Sigmoid colon (tissue), 7 donors: ENCODE measurements around the gene ZNFX1. TPM values are rescaled to one million over a fixed set of nuclear protein-coding genes. Genes with fewer than 3 reads are reported as not detected.

Experiments used
- DNase-seq: peaks from one replicate; pipeline ENCODE4 v3.0.0-alpha.2; 2019
- H3K27ac ChIP-seq, 4 donors: fragments of 200-600 bp; sonication (generic); one replicate each; pipeline ENCODE4 v1.5.1; 2016 to 2019; ENCODE audit warnings: mild to moderate bottlenecking in 1 of 4
- H3K27me3 ChIP-seq, 3 donors: fragments of 200-600 bp; sonication (generic); one replicate each; pipeline ENCODE4 v1.5.1; 2019; ENCODE audit warnings: mild to moderate bottlenecking in 1 of 3
- H3K36me3 ChIP-seq, 4 donors: fragments of 200-600 bp; sonication (generic); one replicate each; pipeline ENCODE4 v1.5.1; 2016 to 2019
- H3K4me1 ChIP-seq, 4 donors: fragments of 200-600 bp; sonication (generic); one replicate each; pipeline ENCODE4 v1.5.1; 2017 to 2019
- H3K4me3 ChIP-seq, 4 donors: fragments of 200-600 bp; sonication (generic); one replicate each; pipeline ENCODE4 v1.5.1; 2017 to 2019; ENCODE audit warnings: mild to moderate bottlenecking in 2 of 4, moderate library complexity in 1 of 4
- H3K9me3 ChIP-seq, 4 donors: fragments of 200-600 bp in 3 of 4; sonication (generic) in 3 of 4; one replicate each; pipeline versions ENCODE4 v1.5.1 to v1.6.1; 2013 to 2019
- EP300 ChIP-seq, 4 donors: sonication (generic); formaldehyde crosslinking; IDR thresholded peaks; one replicate each; pipeline ENCODE4 v1.6.1; 2017; ENCODE audit warnings: antibody characterized with exemption in 4 of 4
- POLR2A ChIP-seq, 2 donors: fragments of 450-650 bp; IDR thresholded peaks; one replicate each; pipeline ENCODE4 v1.6.1; 2016; ENCODE audit warnings: antibody characterized with exemption in 2 of 2, mild to moderate bottlenecking in 2 of 2, moderate library complexity in 2 of 2
- POLR2AphosphoS5 ChIP-seq, 4 donors: sonication (generic); formaldehyde crosslinking; IDR thresholded peaks; one replicate each; pipeline ENCODE4 v1.6.1; 2017; ENCODE audit warnings: antibody characterized with exemption in 4 of 4
- WGBS, 2 donors: extraction: QIAGEN DNeasy Blood & Tissue Kit; methylation state at CpG; one replicate each; pipeline ENCODE4 v1.1.7; 2013; 5-methylcytosine and 5-hydroxymethylcytosine counted together
- intact Hi-C: fragments of 100-400 bp; cut with DNase I; formaldehyde crosslinking; loops from one replicate; pipeline ENCODE4 v1.15.1; 2023
- polyA plus RNA-seq, 3 donors: library from polyadenylated mRNA; stranded (reverse); fragments of 200-250 nt; gene quantifications; one replicate each; pipeline ENCODE4 v1.2.3, GENCODE V29; 2013
- total RNA-seq, 4 donors: library from RNA; depleted of rRNA; stranded (reverse); fragments of >200 nt; gene quantifications; one replicate each; pipeline ENCODE4 v1.1.0, GENCODE V29; 2016
- TF ChIP-seq, protein P1 (sequence below), 4 experiments: fragments of 450-650 bp in 3 of 4; fragments of 200-600 bp in 1 of 4; IDR thresholded peaks; one replicate each; pipeline ENCODE4 v1.5.1; 2016 to 2019; ENCODE audit warnings: antibody characterized with exemption in 4 of 4, mild to moderate bottlenecking in 3 of 4, moderate library complexity in 2 of 4
- donor health status: healthy with polysubstance abuse.
- donor health status: Bipolar disorder and iron deficiency.
- donor health status: healthy.

Gene ZNFX1
- total and polyA plus RNA-seq, 7 donors = 7.2 to 32.1 (median 25.7) TPM

DNA sequence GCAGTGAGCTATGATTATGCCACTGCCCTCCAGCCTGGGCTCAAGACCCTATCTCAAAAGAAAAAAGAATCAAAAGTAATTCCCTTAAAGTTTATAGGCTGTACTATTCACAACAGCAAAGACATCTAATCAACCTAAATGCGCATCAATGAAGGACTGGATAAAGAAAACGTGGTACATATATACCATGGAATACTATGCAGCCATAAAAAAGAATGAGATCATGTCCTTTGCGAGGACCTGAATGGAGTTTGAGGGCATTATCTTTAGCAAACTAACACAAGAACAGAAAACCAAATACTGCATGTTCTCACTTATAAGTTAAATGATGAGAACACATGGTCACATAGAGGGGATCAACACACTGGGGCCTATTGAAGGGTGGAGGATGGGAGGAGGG is 16.7 kb downstream of the ZNFX1 start:
- Histone ChIP-seq H3K4me1 (no peaks in the 10 kb centered on the region), H3K4me3 (no peak overlapping the region), H3K27me3 (no peaks in the 10 kb centered on the region), H3K36me3 (peaks cover 34 to 97% (median 82%) of the 10 kb centered on the region in 4 donors), H3K9me3 (no peaks in the 10 kb centered on the region), H3K27ac (no peak overlapping the region)
- intact Hi-C loops = no loop called here
- TF ChIP-seq EP300 (IDR thresholded peaks at IDR 0.05) (no peak), POLR2A (IDR thresholded peaks at IDR 0.05) (no peak)
- TF ChIP-seq, protein P1, sequence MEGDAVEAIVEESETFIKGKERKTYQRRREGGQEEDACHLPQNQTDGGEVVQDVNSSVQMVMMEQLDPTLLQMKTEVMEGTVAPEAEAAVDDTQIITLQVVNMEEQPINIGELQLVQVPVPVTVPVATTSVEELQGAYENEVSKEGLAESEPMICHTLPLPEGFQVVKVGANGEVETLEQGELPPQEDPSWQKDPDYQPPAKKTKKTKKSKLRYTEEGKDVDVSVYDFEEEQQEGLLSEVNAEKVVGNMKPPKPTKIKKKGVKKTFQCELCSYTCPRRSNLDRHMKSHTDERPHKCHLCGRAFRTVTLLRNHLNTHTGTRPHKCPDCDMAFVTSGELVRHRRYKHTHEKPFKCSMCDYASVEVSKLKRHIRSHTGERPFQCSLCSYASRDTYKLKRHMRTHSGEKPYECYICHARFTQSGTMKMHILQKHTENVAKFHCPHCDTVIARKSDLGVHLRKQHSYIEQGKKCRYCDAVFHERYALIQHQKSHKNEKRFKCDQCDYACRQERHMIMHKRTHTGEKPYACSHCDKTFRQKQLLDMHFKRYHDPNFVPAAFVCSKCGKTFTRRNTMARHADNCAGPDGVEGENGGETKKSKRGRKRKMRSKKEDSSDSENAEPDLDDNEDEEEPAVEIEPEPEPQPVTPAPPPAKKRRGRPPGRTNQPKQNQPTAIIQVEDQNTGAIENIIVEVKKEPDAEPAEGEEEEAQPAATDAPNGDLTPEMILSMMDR (IDR thresholded peaks at IDR 0.05) = no peak
- WGBS, 2 donors = 97 to 99% methylated on average over 3 of the region's 3 CpGs
- no peak for DNase-seq

DNA sequence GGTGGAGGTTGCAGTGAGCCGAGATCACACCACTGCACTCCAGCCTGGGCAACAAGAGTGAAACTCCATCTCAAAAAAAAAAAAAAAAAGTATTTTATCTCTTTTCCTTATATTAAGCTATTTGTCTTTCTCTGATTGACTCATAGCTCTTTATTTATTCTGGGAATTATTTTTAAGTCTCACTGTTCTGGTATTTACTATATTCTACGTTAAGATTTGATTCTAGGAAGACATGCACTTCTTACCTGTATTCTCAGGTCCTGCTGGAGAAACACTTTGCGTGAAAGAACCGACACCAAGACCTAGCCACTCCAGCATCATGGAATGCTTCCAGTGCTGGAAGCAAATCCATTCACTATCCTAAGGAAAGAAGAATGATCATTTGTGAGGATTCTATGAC is 17.6 kb downstream of the ZNFX1 start:
- H3K9me3 ChIP-seq = no peaks in the 10 kb centered on the region
- WGBS, 2 donors = 88 to 90% methylated on average over 4 of the region's 4 CpGs
- H3K36me3 ChIP-seq = peaks cover 43 to 97% (median 87%) of the 10 kb centered on the region in 4 donors
- no peaks in the 10 kb centered on the region for H3K27me3 ChIP-seq
- DNase-seq = no peak
- no peaks in the 10 kb centered on the region for H3K4me1 ChIP-seq
- TF ChIP-seq EP300 (IDR thresholded peaks at IDR 0.05) = no peak
- TF ChIP-seq POLR2A (IDR thresholded peaks at IDR 0.05) = no peak
- TF ChIP-seq POLR2AphosphoS5 (IDR thresholded peaks at IDR 0.05) = no peak
- TF ChIP-seq, protein P1 (IDR thresholded peaks at IDR 0.05) = no peak
- H3K4me3 ChIP-seq = no peak overlapping the region
- H3K27ac ChIP-seq = no peak overlapping the region
- intact Hi-C loops = no loop called here

DNA sequence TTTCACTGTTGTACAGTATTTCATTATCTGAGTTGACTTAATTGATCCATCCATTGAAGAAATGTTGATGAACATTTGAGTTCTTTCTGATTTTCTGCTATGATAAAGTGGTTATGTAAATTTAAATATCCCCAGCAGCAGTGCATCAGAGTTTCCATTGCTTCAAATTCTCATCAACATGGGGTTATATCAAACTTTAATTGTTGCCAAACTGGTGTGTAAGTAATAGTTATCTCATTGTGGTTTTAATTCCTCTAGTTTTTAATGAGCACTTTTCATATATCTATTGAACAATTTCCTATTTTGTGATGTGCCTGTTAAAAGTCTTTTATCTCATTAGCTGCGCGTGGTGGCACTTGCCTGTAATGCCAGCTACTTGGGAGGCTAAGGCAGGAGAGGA is 18.1 kb downstream of the ZNFX1 start:
- intact Hi-C loops = no loop called here
- WGBS, 2 donors = 94 to 95% methylated on average over 2 of the region's 2 CpGs
- Histone ChIP-seq H3K27me3 (no peaks in the 10 kb centered on the region), H3K36me3 (peaks cover 44 to 97% (median 88%) of the 10 kb centered on the region in 4 donors), H3K9me3 (no peaks in the 10 kb centered on the region), H3K4me3 (no peak overlapping the region), H3K4me1 (no peaks in the 10 kb centered on the region), H3K27ac (no peak overlapping the region)
- TF ChIP-seq EP300 (IDR thresholded peaks at IDR 0.05) (no peak), POLR2AphosphoS5 (IDR thresholded peaks at IDR 0.05) (no peak), POLR2A (IDR thresholded peaks at IDR 0.05) (no peak)
- TF ChIP-seq, protein P1 (IDR thresholded peaks at IDR 0.05) = no peak
- no peak for DNase-seq

DNA sequence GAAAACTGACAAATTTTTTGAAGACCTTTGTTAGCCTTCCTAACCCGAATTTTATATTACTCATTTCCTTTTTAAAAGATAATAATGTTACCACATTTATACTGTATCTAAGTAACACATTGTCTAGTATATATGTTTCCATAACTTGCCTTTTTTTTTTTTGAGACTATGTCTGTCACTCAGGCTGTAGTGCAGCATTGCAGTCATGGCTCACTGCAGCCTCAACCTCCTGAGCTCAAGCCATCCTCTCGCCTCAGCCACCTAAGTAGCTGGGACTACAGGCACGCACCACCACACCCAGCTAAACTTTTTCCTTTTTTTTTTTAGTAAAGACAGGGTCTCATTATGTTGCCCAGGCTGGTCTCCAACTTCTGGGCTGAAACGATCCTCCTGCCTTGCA is 18.6 kb downstream of the ZNFX1 start:
- WGBS, 2 donors = 63 to 81% methylated on average over 4 of the region's 4 CpGs
- Histone ChIP-seq H3K4me1 (no peaks in the 10 kb centered on the region), H3K36me3 (peaks cover 48 to 97% (median 87%) of the 10 kb centered on the region in 4 donors), H3K9me3 (no peaks in the 10 kb centered on the region), H3K4me3 (no peak overlapping the region), H3K27me3 (no peaks in the 10 kb centered on the region), H3K27ac (no peak overlapping the region)
- TF ChIP-seq POLR2A (IDR thresholded peaks at IDR 0.05) (no peak), POLR2AphosphoS5 (IDR thresholded peaks at IDR 0.05) (no peak), EP300 (IDR thresholded peaks at IDR 0.05) (no peak)
- TF ChIP-seq, protein P1 (IDR thresholded peaks at IDR 0.05) = no peak
- DNase-seq = no peak
- intact Hi-C loops = no loop called here

DNA sequence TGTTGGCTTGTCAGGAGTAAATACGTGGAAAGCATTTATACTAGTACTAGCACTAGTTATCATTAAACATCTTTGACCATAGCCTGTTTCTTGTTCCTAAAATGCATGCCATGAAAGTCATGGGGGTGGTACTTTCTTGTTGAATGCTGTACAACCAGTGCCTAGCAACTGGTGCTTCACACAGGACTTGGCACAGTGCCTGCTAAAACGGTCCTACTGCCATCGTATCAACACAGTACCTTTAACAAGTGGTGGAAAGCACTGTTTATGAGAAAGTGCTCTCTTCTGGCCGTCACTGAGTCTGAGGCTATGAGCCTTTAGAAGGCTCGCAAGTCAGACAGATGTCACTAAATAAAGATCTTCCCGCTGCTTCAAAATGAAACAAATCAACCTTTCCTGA is 21.6 kb downstream of the ZNFX1 start:
- no peak for TF ChIP-seq POLR2AphosphoS5 (IDR thresholded peaks at IDR 0.05)
- no peak for TF ChIP-seq EP300 (IDR thresholded peaks at IDR 0.05)
- Histone ChIP-seq H3K36me3 (peaks cover 58 to 100% (median 90%) of the 10 kb centered on the region in 4 donors), H3K27ac (no peak overlapping the region), H3K9me3 (no peaks in the 10 kb centered on the region), H3K27me3 (no peaks in the 10 kb centered on the region), H3K4me3 (no peak overlapping the region), H3K4me1 (no peaks in the 10 kb centered on the region)
- 81 to 85% methylated on average over 6 of the region's 6 CpGs for WGBS, 2 donors
- DNase-seq = no peak
- intact Hi-C loops = no loop called here
